ENCODE measurements around the gene GDPD5. TPM values are rescaled to one million over a fixed set of nuclear protein-coding genes. Genes with fewer than 3 reads are reported as not detected.

Gene GDPD5
- total RNA-seq, 2 experiments from 2014 or later = 13.5 to 57.3 TPM

GRCh38 chr11:75479597-75480145, 46.1 kb downstream of the GDPD5 start:
- ChIA-PET CTCF (ENCODE audit: unreplicated experiment) (no interaction called here), POLR2A (no interaction called here)
- intact Hi-C loops (cut with micrococcal nuclease; ENCODE audit: unreplicated experiment) = no loop called here
- no peaks in the 10 kb centered on the region for H3K36me3 ChIP-seq (ENCODE audit: insufficient read depth, low read length)
- H3K4me2 ChIP-seq (ENCODE audit: low read length) = no peak overlapping the region
- no peaks in the 10 kb centered on the region for H4K20me1 ChIP-seq (ENCODE audit: insufficient read depth, low read length)
- no peaks in the 10 kb centered on the region for H3K9me3 ChIP-seq (ENCODE audit: low read length)
- no peak for DNase-seq (ENCODE audit: low spot score)
- H3K79me2 ChIP-seq (ENCODE audit: insufficient read depth, low read depth, low read length) = no peaks in the 10 kb centered on the region
- peaks cover 15% of the 10 kb centered on the region for H3K4me1 ChIP-seq (ENCODE audit: insufficient read depth, low read length, poor library complexity, severe bottlenecking)
- BruUV-seq (replicated peaks) = no TSS peak
- no peak overlapping the region for H2AFZ ChIP-seq (ENCODE audit: low read length)
- H3K27ac ChIP-seq (ENCODE audit: low read depth, low read length, poor library complexity, severe bottlenecking) = no peak overlapping the region
- no peak for TF ChIP-seq EZH2phosphoT487 (IDR thresholded peaks at IDR 0.05; ENCODE audit: borderline replicate concordance, low read depth, low read length)
- TF ChIP-seq, protein P1, sequence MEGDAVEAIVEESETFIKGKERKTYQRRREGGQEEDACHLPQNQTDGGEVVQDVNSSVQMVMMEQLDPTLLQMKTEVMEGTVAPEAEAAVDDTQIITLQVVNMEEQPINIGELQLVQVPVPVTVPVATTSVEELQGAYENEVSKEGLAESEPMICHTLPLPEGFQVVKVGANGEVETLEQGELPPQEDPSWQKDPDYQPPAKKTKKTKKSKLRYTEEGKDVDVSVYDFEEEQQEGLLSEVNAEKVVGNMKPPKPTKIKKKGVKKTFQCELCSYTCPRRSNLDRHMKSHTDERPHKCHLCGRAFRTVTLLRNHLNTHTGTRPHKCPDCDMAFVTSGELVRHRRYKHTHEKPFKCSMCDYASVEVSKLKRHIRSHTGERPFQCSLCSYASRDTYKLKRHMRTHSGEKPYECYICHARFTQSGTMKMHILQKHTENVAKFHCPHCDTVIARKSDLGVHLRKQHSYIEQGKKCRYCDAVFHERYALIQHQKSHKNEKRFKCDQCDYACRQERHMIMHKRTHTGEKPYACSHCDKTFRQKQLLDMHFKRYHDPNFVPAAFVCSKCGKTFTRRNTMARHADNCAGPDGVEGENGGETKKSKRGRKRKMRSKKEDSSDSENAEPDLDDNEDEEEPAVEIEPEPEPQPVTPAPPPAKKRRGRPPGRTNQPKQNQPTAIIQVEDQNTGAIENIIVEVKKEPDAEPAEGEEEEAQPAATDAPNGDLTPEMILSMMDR (conservative IDR thresholded peaks at IDR 0.05; ENCODE audit: low read length) = no peak
- H3K4me3 ChIP-seq (ENCODE audit: low read depth, low read length, poor library complexity, severe bottlenecking) = no peak overlapping the region
- no peaks in the 10 kb centered on the region for H3K9me2 ChIP-seq (ENCODE audit: insufficient read depth, low read length)

DNA sequence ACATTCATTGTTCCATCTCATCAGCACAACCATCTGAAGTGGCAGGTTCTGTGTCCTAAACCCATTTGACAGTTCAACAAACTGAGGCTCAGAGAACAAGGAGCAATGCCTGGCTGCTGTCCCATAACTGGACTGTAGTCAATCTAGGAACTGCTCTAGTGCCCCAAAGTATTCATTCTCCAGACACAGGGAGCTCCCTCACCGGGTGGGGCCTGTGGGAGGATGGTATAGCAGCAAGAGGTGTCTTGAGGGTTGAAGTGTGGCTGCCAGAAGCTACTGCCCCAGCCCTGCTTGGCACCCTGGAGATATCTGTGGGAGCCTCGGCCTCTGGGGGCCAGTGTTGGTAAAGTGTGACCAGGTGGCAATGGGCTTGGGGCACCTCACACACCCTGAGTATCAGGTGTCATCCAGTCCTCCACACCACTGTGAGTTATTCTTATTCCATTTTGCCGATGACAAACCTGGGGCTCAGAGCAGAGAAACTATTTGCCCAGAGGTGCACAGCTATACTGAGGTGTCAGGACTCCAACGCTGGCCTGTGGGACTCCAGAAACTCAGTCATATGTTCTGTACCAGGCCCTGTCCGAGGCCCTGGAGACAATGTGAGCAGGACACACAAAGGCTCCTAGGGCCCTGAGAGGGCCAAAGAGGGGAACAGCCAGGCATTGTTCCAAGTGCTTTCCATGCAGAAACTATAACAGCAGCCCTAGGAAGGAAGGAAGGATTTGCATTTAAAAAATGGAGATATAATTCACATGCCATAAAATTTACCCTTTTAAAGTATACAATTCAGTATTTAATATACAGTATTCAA, 46.8 kb downstream of the GDPD5 start:
- TF ChIP-seq, protein P1 (conservative IDR thresholded peaks at IDR 0.05; ENCODE audit: low read length) = no peak
- TF ChIP-seq EZH2phosphoT487 (IDR thresholded peaks at IDR 0.05; ENCODE audit: borderline replicate concordance, low read depth, low read length) = no peak
- ChIA-PET CTCF (ENCODE audit: unreplicated experiment) (no interaction called here), POLR2A (interaction anchor here (0.6 kb wide), 2 partner anchors 182 to 254 kb away, joined by 4 to 6 read pairs; no protein-coding TSS in a partner anchor)
- Histone ChIP-seq H3K9me3 (ENCODE audit: low read length) (no peaks in the 10 kb centered on the region), H2AFZ (ENCODE audit: low read length) (no peak overlapping the region), H3K79me2 (ENCODE audit: insufficient read depth, low read depth, low read length) (no peaks in the 10 kb centered on the region), H3K36me3 (ENCODE audit: insufficient read depth, low read length) (no peaks in the 10 kb centered on the region), H3K9me2 (ENCODE audit: insufficient read depth, low read length) (no peaks in the 10 kb centered on the region), H3K4me2 (ENCODE audit: low read length) (no peak overlapping the region), H3K27ac (ENCODE audit: low read depth, low read length, poor library complexity, severe bottlenecking) (no peak overlapping the region), H3K4me1 (ENCODE audit: insufficient read depth, low read length, poor library complexity, severe bottlenecking) (peaks cover 22% of the 10 kb centered on the region), H4K20me1 (ENCODE audit: insufficient read depth, low read length) (no peaks in the 10 kb centered on the region), H3K4me3 (ENCODE audit: low read depth, low read length, poor library complexity, severe bottlenecking) (no peak overlapping the region)
- intact Hi-C loops (cut with micrococcal nuclease; ENCODE audit: unreplicated experiment) = no loop called here
- no peak for DNase-seq (ENCODE audit: low spot score)
- BruUV-seq (replicated peaks) = no TSS peak

GRCh38 chr11:75477614-75477935, 48.2 kb downstream of the GDPD5 start:
- H3K9me2 ChIP-seq (ENCODE audit: insufficient read depth, low read length) = no peaks in the 10 kb centered on the region
- no peaks in the 10 kb centered on the region for H3K9me3 ChIP-seq (ENCODE audit: low read length)
- no peaks in the 10 kb centered on the region for H4K20me1 ChIP-seq (ENCODE audit: insufficient read depth, low read length)
- H3K4me3 ChIP-seq (ENCODE audit: low read depth, low read length, poor library complexity, severe bottlenecking) = no peak overlapping the region
- no peaks in the 10 kb centered on the region for H3K79me2 ChIP-seq (ENCODE audit: insufficient read depth, low read depth, low read length)
- H3K27ac ChIP-seq (ENCODE audit: low read depth, low read length, poor library complexity, severe bottlenecking) = no peak overlapping the region
- peaks cover 23% of the 10 kb centered on the region for H3K4me1 ChIP-seq (ENCODE audit: insufficient read depth, low read length, poor library complexity, severe bottlenecking)
- TF ChIP-seq EZH2phosphoT487 (IDR thresholded peaks at IDR 0.05; ENCODE audit: borderline replicate concordance, low read depth, low read length) = no peak
- TF ChIP-seq, protein P1 (conservative IDR thresholded peaks at IDR 0.05; ENCODE audit: low read length) = no peak
- H2AFZ ChIP-seq (ENCODE audit: low read length) = no peak overlapping the region
- ChIA-PET POLR2A (interaction anchor here (1.5 kb wide), 1 partner anchor 25 kb away, joined by 3 read pairs; no protein-coding TSS in a partner anchor), CTCF (ENCODE audit: unreplicated experiment) (no interaction called here)
- H3K4me2 ChIP-seq (ENCODE audit: low read length) = no peak overlapping the region
- DNase-seq (ENCODE audit: low spot score) = no peak
- no peaks in the 10 kb centered on the region for H3K36me3 ChIP-seq (ENCODE audit: insufficient read depth, low read length)
- intact Hi-C loops (cut with micrococcal nuclease; ENCODE audit: unreplicated experiment) = no loop called here
- BruUV-seq (replicated peaks) = no TSS peak
